Activated naive CD8-positive, alpha-beta T cell treated with anti-CD3 and anti-CD28 coated beads for 36 hours (primary cell): ENCODE measurements around the gene TRIP13. TPM values are rescaled to one million over a fixed set of nuclear protein-coding genes. Genes with fewer than 3 reads are reported as not detected.

Experiments
- DNase-seq: peaks from one replicate; pipeline ENCODE4 v3.0.0; 2021
- H3K27ac Mint-ChIP-seq: one replicate; pipeline ENCODE4 v1.8.0; 2022; ENCODE audit warnings: mild to moderate bottlenecking, moderate library complexity, mixed read lengths
- H3K27me3 Mint-ChIP-seq: one replicate; pipeline ENCODE4 v1.8.0; 2022; ENCODE audit warnings: mild to moderate bottlenecking, mixed read lengths
- H3K36me3 Mint-ChIP-seq: one replicate; pipeline ENCODE4 v1.8.0; 2021; ENCODE audit warnings: mild to moderate bottlenecking, mixed read lengths
- H3K4me1 Mint-ChIP-seq: one replicate; pipeline ENCODE4 v1.8.0; 2021; ENCODE audit warnings: mixed read lengths
- H3K4me3 Mint-ChIP-seq: one replicate; pipeline ENCODE4 v1.8.0; 2022; ENCODE audit warnings: mild to moderate bottlenecking, moderate library complexity, mixed read lengths
- H3K9me3 Mint-ChIP-seq: one replicate; pipeline ENCODE4 v1.8.0; 2022; ENCODE audit warnings: mixed read lengths
- total RNA-seq, 2 experiments: library from RNA; stranded (reverse); gene quantifications; one replicate each; pipeline ENCODE4 v1.2.3, GENCODE V29; 2021

TRIP13 gene
- total RNA-seq, 2 experiments from 2014 or later = 44.2 to 44.6 TPM

DNA sequence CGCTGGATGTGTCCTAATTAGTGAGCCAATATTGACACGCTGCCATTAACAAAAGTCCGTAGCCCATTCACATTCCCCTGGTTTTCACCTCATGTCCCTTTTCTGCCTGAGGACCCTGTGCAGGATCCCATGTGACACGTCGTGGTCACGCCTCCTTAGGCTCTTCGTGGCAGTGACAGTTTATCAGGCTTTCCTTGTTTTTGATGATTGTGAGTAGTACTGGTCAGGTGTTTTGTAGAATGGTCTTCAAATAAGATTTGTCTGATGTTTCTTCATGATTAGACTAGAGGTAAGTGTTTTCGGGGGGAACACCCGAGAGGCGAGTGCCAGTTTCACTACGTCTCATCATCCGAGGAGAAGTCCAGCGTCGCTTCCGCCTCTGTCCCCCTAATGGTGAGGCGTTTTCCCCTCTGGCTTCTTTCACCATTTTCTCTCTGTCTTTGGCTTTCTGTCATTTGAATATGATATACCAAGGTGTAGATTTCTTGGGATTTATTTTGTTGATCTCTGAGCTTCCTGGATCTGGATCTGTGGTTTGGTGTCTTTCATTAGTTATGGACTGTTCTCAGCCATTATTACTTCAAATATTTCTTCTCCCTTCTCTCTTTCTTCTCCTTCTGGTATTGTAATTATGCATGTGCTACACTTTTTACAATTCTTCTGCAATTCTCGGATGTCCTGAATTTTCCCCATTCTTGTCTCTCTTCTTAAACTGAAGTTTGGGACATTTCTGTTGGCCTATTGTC lies 57.3 kb downstream of the TRIP13 start:
- no peak overlapping the region for H3K4me3 Mint-ChIP-seq
- H3K4me1 Mint-ChIP-seq = peaks cover under 1% of the 10 kb centered on the region
- no peaks in the 10 kb centered on the region for H3K9me3 Mint-ChIP-seq
- no peak overlapping the region for H3K27ac Mint-ChIP-seq
- no peaks in the 10 kb centered on the region for H3K36me3 Mint-ChIP-seq
- H3K27me3 Mint-ChIP-seq = peaks cover 79% of the 10 kb centered on the region
- no peak for DNase-seq

- H3K9me3 Mint-ChIP-seq = no peaks in the 10 kb centered on the region
- DNase-seq = no peak
- H3K27me3 Mint-ChIP-seq = peaks cover 80% of the 10 kb centered on the region
- H3K27ac Mint-ChIP-seq = no peak overlapping the region
- no peak overlapping the region for H3K4me3 Mint-ChIP-seq
- H3K4me1 Mint-ChIP-seq = peaks cover 16% of the 10 kb centered on the region
- H3K36me3 Mint-ChIP-seq = no peaks in the 10 kb centered on the region
Observed at GRCh38 chr5:951940-952596, 59.4 kb downstream of the TRIP13 start.

DNA sequence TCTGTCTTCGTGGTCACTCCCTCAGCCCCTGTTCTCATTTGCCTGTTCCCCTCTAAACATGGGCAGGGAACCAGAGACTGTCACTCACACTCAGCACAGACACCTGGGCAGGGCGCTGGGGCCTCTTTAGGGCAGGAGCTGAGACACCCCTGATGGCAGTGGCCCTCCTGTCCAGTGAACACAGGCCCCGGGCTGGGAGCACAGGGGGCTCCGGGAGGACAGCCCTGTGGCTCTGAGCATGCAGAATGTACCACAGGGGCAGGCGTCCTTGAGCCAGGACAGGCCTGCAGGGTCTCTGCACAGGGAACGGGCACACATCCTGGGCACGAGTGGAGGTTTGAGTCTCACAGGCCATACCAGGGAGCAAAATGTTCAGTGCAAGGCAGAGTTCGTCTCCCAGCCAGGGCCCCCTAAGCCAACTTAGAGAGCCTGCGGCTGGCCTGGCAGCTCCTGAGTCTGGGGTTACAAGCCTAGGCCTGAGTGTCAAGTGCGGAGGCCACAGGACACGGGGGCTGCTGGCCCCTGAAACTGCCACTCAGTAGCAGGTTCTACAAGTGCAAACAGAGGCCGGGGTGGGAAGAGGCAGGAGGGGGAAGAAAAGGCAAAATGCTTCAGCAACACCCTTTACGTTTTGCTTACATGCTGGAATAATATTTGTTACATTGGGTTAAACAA lies 60.0 kb downstream of the TRIP13 start:
- Mint-ChIP-seq H3K27me3 (peaks cover 73% of the 10 kb centered on the region), H3K9me3 (no peaks in the 10 kb centered on the region), H3K27ac (no peak overlapping the region), H3K4me3 (no peak overlapping the region), H3K36me3 (no peaks in the 10 kb centered on the region), H3K4me1 (peaks cover 23% of the 10 kb centered on the region)
- DNase-seq = no peak

GRCh38 chr5:953535-954449 lies 61.1 kb downstream of the TRIP13 start:
- no peak for DNase-seq
- H3K9me3 Mint-ChIP-seq = no peaks in the 10 kb centered on the region
- no peaks in the 10 kb centered on the region for H3K36me3 Mint-ChIP-seq
- H3K4me1 Mint-ChIP-seq = peaks cover 26% of the 10 kb centered on the region
- peaks cover 64% of the 10 kb centered on the region for H3K27me3 Mint-ChIP-seq
- H3K4me3 Mint-ChIP-seq = no peak overlapping the region
- no peak overlapping the region for H3K27ac Mint-ChIP-seq

DNA sequence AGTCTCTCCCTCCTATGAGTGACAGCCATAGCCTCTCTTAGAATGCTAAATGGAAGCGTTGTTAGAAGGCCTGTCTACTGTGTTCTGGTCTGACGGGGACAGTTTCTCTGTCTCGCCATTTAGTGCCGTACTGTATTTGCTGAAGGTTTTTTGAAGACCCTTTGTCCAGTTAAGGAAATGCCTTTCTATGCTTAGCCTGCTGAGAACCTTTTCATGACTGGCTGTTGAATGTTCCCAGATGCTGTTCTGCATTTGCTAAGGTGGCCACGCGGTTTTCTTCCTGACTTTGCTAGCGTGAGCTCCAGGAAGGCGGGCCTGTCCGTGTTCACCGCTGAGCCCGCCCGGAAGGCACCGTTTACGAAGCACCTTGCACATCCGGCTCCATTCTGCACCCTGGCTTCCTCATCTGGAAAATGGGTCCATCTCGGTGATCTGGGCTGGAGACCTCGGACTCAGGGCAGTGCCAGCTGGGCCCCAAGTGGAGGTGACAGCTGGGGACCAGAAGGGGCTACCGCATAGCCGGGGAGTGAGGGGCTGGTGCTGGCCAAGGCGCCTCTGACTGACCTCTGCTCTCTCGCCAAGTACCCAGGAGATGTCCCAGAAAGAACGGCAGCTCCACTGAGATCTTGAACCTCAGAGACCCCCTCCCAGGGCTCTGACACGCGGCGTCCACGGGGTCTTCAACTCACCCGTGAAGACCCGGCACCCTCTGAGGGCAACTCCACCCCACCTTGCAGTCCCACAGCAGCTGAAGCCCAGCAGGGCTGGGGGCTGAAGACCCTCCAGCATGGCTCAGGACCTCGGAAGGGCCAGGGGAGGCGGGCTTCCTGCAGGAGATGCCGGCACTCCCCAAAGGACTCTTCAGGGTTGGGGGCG lies 63.4 kb downstream of the TRIP13 start:
- DNase-seq = no peak
- Mint-ChIP-seq H3K36me3 (no peaks in the 10 kb centered on the region), H3K4me1 (peaks cover 28% of the 10 kb centered on the region), H3K4me3 (no peak overlapping the region), H3K9me3 (no peaks in the 10 kb centered on the region), H3K27ac (peak overlapping the region; percentile 69), H3K27me3 (peaks cover 53% of the 10 kb centered on the region)

DNA sequence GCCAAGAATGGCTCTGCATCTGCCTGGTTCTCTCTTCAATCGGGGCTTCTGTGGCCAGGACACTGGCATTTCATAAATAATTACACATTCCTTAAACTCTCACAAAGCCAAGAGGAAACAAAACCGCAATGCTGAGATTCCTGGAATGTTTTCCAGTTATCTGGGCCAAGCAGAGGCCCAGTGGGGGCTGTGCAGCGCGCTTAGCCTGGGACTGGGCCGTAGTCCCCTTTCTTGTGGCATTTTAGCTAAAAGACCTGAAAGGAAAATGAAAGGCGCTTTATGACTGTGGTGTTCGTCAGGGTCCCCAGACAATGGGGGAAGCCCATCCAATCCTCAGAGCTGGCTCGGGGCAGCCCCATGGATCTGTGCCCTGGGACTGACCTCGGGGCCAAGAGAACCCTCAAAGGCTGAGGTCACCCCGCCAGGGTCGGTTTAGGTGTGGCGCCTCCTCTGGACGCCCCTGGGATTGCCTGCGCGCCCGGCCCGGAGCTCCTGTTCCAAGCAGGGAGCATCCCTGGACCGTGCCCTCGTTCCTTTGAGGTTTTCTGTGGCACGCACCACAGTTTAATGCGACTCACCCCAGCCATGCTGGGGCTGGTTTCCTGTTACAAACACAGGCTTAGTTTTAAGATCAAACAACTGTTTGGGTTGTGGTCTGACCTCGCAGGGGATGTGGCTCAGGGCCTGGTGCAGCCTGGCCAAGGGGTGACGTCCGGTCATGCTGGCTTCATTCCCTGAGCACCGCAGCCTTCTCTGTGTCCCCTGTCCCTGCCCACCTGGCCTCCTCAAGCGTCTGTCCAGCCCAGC lies 64.5 kb downstream of the TRIP13 start:
- Mint-ChIP-seq H3K27me3 (peaks cover 48% of the 10 kb centered on the region), H3K27ac (peak overlapping the region; percentile 69), H3K9me3 (no peaks in the 10 kb centered on the region), H3K4me3 (peak overlapping the region; percentile 18), H3K4me1 (peaks cover 28% of the 10 kb centered on the region), H3K36me3 (no peaks in the 10 kb centered on the region)
- DNase-seq = peak; percentile 81

GRCh38 chr5:957748-958485 lies 65.2 kb downstream of the TRIP13 start:
- Mint-ChIP-seq H3K4me1 (peaks cover 29% of the 10 kb centered on the region), H3K4me3 (no peak overlapping the region), H3K27ac (peak overlapping the region; percentile 60), H3K27me3 (peaks cover 43% of the 10 kb centered on the region), H3K36me3 (no peaks in the 10 kb centered on the region), H3K9me3 (no peaks in the 10 kb centered on the region)
- no peak for DNase-seq

DNA sequence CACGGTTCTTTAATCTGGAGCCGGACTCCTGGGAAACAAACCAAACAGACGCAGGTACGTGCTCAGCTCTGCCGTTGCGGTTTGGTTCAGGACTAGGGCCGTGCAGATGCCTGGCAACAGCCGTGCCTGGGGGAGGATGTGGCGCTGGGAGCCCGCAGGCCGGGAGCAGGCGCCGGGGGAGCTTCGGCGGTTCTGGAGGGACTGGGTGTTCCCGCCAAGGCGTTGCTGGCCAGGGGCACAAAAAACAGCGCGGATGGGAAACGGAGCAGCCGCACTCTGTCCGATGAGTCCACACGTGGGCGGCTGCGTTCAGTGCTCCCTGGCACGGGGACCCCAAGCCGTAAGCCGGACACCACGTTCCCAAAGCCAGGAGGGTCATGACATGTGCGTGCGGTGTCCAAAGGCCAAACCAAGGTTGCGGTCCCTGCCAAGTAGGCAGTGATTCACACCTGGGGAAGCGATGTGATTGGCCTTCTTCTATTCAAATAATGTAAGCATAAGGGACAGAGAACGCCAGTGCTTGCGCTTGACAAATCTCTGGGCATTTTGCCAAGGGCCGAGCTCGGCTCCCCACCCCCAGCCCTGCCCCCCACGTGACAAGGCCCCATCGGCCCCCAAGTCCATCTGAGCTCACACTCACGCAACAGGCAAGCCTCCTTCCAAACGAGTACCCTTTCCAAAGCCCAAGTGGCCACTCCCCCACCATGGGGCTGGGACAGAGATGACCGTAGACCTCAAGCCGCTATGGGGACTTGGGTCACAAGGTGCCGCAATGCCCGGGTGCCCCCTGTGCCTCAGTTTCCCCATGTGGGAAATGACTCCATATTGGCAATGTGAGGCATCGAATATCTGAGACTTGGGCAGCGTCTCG lies 66.3 kb downstream of the TRIP13 start:
- Mint-ChIP-seq H3K9me3 (no peaks in the 10 kb centered on the region), H3K4me3 (no peak overlapping the region), H3K27ac (no peak overlapping the region), H3K4me1 (peaks cover 39% of the 10 kb centered on the region), H3K36me3 (no peaks in the 10 kb centered on the region), H3K27me3 (peaks cover 34% of the 10 kb centered on the region)
- DNase-seq = no peak

DNA sequence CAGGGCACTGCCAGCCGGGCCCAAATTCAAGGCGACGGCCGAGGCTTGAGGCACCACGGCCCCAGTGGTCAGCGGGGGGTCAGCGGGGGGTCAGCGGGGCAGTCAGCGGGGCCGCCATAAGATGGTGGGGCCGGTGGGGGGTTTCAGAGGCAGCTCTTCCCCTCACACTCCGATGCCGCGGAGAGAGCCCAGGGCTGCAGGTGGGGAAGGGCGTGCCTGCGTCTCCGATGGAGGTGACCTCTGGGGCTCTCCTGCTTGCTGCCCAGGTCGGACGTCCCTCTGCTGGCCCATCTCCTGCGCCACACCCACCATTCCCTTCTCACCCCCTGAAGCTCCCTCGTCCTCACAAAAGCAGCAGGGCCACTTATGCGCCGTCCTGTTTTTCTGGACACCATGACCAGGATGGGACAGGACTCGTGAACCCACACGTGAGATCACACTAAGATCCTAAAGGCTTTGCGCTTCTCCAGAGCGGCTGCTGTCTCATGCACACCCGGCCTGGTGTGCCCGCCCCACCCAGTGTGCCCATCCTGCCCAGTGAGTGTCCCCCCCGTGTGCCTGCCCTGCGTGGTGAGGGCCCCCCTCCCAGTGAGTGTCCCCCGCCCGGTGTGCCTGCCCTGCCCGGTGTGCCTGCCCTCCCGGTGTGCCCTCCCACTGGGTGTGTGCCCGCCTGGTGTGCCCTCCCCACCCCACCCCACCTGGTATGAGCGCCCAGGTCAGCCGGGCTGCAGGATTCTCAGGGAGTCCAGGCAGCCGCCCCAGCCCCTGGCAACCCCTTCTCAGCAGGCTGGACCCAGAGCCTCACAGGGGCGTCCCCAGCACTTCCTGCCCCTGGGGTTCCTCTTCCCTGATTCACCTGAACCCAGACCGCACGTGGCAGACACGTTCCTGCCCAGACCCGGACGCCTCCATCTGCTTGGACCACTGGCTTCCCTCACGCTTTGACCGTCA lies 67.2 kb downstream of the TRIP13 start:
- DNase-seq = no peak
- Mint-ChIP-seq H3K9me3 (no peaks in the 10 kb centered on the region), H3K4me3 (no peak overlapping the region), H3K27me3 (peaks cover 35% of the 10 kb centered on the region), H3K27ac (no peak overlapping the region), H3K4me1 (peaks cover 47% of the 10 kb centered on the region), H3K36me3 (no peaks in the 10 kb centered on the region)

DNA sequence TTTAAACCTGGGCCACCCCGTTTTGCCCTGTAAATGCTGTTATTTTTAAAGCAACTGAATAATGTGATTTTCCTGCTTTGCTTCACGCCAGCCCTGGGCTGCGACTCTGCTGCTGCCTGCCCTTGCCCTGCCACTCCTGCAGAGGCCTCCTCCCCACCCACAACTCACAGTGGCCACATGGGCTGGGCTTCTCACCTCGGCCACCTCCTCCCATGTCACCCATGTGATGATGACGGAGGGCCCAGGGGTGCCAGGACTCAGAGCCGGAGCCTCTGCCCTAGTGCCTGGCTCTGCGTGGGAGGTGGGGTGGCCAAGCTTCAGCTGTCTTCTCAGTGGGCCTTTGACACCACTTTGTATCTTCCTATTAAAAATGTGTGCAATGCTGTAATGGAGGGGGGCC lies 67.9 kb downstream of the TRIP13 start:
- H3K4me1 Mint-ChIP-seq = peaks cover 45% of the 10 kb centered on the region
- DNase-seq = no peak
- no peaks in the 10 kb centered on the region for H3K9me3 Mint-ChIP-seq
- H3K4me3 Mint-ChIP-seq = no peak overlapping the region
- H3K36me3 Mint-ChIP-seq = no peaks in the 10 kb centered on the region
- peaks cover 35% of the 10 kb centered on the region for H3K27me3 Mint-ChIP-seq
- no peak overlapping the region for H3K27ac Mint-ChIP-seq

DNA sequence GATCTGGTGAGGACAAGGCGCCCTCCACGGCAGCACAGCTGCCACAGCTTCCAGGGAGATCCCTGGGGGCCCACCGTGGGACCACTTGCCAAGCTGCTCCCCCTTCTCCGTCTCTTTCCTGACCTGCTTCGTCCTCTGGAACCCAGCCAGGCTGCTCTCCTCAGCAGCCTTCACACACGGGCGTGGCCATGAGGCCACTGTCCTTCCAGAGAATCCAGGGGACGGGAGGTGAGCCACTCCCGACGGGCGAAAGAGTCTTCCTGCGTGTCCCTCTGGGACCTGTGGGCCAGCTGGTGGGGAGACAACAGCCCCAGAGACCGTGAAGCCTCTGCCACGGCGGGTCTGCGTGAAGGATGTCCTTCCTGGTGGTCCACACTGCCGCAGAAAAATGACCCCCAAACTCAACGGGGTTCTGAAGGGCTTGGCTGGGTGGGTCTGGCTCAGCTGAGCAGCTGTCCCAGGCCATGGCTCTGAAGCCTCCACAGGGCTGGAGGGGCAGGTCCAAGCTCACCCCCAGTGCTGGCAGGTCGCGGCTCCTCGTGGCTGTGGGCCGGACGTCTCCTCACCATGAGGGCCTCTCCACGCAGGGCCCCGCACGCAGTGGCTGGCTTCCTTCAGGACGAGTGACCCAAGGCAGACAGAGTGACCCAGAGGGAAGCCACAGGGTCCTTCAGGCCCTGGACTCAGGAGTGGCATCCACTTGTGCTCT lies 68.5 kb downstream of the TRIP13 start:
- Mint-ChIP-seq H3K27ac (no peak overlapping the region), H3K36me3 (no peaks in the 10 kb centered on the region), H3K27me3 (peaks cover 38% of the 10 kb centered on the region), H3K9me3 (no peaks in the 10 kb centered on the region), H3K4me3 (no peak overlapping the region), H3K4me1 (peaks cover 43% of the 10 kb centered on the region)
- DNase-seq = no peak
